Stimulated activated CD8-positive, alpha-beta memory T cell treated with anti-CD3 and anti-CD28 coated beads, Interleukin-12 subunit alpha, Interleukin-12 subunit beta, amount 100 ng/mL, for 24 hours (primary cell): ENCODE measurements around the gene ATF1.

Source experiments
- DNase-seq: peaks from one replicate; pipeline ENCODE4 v3.0.0-alpha.2; 2020; ENCODE audit errors: extremely low read depth

The ATF1 gene

GRCh38 chr12:50763639-50764285 lies at the start of gene ATF1:
Gene ATF1 (plus strand): TSS chr12:50764101. CDS start chr12:50780146, 16,045 bp downstream.
- peak; percentile 72 for DNase-seq

GRCh38 chr12:50715174-50715573 lies 48.7 kb upstream of the ATF1 start:
- DNase-seq: no peak

DNA sequence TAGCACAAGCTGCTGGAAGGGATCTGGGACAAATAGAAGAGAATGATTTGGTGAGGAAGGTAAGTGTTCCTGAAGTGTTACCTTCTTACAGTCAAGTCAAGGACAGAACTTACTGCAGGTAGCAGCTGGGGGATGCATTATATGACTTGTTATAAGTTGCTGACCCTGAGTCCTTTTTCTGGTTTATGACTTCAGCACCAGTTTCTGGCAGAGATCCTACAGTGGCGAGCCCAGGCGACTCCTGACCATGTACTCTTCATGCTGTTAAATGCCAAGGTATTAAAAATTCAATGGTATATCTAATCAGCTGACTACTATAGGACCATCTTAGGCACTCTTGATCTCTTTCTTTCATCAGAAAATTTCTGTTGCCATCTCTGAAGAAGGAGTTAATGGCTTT lies 45.1 kb upstream of the ATF1 start:
- no peak for DNase-seq

DNA sequence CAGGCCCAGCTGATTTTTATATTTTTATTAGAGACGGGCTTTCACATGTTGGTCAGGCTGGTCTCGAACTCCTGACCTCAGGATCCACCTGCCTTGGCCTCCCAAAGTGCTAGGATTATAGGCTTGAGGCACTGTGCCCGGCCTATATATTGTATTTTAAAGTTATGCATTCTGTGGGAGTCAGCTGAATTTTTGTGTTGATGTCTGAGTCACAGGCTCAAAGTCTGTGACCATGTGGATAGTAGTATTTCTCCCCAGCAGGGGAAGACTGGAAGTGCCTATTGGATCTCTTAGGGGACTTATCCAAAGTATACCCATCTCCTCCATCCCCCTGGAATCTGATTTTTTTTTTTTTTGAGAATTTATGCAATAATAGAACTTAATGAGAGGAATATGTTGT lies 43.8 kb upstream of the ATF1 start:
- DNase-seq: no peak

DNA sequence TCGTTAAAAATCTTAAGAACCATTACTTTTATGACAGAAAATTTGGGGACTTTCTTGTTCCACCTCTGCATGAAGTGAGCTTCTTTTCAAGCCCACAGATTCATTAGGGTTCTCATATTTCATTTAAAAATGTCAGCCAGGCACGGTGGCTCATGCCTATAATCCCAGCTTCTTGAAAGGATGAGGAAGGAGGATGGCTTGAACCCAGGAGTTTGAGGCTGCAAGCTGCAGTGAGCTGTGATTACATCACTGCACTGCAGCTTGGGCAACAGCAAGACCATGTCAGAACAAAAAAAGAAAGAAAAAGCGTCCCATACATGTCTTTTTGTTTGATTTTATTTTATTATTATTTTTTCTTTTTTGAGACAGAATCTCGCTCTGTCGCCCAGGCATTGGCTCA lies 43.4 kb upstream of the ATF1 start:
- no peak for DNase-seq

DNA sequence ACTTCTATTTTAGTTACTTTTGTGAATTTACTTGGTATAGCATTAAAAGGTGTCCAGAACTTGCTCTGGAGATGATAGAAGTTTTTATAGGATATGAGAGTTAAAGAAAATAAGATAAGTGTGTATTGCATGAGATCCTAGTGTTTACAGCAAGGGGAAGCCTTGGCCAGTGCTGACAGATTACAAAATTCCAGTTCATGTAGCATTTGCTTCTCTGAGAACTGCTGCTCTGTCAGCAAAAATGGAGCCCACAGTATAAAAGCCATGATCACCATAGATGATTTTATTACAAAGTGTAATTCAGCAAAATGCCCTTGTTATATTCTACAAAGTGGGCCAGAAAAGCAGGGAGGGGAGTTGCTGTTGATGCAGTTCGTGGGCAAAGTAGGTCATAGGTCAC lies 40.0 kb upstream of the ATF1 start:
- DNase-seq: no peak

GRCh38 chr12:50725011-50725942 lies 38.6 kb upstream of the ATF1 start:
- DNase-seq: no peak

- DNase-seq: no peak
Measured at GRCh38 chr12:50727466-50727865, 36.4 kb upstream of the ATF1 start.

GRCh38 chr12:50728417-50728816 lies 35.5 kb upstream of the ATF1 start:
- no peak for DNase-seq

DNA sequence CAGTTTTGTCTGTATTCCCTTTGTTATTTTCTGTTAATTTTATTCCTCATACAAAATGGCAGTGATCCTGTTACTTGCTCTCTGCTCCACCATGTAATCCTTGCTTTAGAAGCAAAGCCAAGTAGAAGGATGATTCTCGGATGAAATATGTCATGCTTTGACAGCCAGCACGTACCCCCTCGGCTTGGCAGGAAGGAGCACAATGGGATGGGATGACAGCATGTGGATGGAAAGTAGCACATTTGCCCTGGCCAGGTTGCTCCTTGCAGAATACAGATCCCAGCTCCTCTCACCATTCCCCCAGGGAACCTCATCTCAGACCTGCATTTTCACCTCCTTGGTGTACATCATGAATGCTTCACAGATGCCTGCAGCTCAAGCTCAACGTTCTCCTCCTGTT lies 35.1 kb upstream of the ATF1 start:
- no peak for DNase-seq

GRCh38 chr12:50732591-50732990 lies 31.3 kb upstream of the ATF1 start:
- no peak for DNase-seq

DNA sequence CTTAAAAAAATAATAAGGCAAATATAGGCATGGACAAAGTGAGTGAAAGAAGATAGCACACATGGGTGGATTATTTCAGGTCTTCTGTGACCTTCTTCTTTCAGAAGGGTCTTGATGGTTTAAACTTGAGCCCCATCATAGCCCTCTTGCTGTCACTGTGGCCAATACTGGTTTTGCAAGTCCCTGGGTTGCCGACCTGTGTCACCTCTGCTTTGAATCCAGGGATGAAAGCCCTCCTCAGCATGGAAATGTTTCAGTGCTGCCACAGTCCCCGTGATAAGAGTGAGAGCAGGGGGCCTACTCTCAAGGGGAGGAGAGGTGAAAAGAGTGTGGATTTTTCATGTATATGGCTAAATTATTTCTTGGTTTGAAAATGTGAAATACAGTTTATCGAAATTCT lies 30.2 kb upstream of the ATF1 start:
- DNase-seq: no peak

GRCh38 chr12:50734409-50735263 lies 29.3 kb upstream of the ATF1 start:
- DNase-seq: no peak

- no peak for DNase-seq
Measured at GRCh38 chr12:50739611-50740010, 24.3 kb upstream of the ATF1 start.

DNA sequence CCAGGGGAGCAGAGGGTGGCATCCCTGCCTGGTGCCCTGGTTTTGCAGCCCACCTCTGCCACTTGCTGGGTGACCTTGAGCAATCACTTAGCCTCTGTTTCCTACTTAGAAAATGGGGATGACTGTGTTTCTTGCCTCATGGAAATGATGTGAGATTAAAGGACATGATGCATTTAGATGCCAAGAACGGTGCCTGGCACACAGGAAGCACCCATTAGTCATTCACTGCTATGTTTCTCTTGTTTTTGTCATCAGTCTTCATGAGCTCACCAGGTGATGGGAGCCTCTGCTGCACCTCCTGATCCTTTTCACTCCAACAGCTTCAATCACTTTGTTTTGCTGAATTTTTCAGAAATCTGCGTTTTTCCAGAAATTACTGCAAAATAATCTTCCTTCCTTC lies 23.6 kb upstream of the ATF1 start:
- no peak for DNase-seq

GRCh38 chr12:50742776-50743175 lies 21.1 kb upstream of the ATF1 start:
- no peak for DNase-seq

GRCh38 chr12:50745861-50746260 lies 18.0 kb upstream of the ATF1 start:
- no peak for DNase-seq

DNA sequence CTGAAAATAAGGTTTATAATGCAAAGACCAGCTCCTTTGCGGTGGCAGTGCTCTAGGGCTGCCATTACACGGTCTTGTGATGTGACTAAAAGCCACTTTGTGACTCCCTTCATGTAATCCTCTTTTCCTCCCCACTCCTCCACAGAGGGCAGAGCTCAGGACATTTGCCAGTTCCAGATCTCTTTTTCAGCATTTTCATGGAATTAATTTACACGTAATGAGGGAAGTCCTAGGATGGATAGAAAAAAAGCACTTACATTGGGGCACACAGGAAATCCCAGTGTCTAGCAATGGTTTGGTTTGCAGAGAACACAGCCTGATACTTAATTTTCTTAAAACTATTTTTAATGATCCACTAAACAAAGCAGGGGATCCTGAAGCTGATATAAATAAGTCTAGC lies 17.5 kb upstream of the ATF1 start:
- DNase-seq: no peak

DNA sequence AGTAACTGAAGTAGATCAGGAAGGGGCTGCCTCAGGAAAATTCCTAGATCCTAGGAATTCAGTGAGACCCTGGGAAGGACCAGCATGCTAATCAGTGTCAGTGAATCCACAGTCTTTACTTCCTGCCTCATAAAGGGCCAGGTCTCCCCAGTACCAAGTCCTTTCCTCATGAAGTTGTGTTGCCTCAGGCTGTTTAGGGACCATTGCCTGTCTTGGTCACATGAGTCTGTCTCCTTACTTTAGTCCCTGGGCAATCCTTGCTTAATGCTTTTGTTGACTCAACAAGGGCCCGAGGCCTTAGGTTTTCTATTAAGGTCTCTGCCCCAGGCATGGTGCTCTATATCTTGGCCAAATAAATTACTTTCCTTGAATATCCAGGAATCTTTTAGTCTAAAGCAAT lies 16.1 kb upstream of the ATF1 start:
- DNase-seq: no peak

GRCh38 chr12:50749459-50749882 lies 14.4 kb upstream of the ATF1 start:
- no peak for DNase-seq

GRCh38 chr12:50750366-50750765 lies 13.5 kb upstream of the ATF1 start:
- no peak for DNase-seq
